Breast epithelium (tissue), 3 donors: ENCODE data around the gene POLR1D.

Source experiments
- POLR2A ChIP-seq: fragments of 450-650 bp; IDR thresholded peaks from one replicate; pipeline ENCODE4 v1.6.1; 2016; ENCODE audit warnings: antibody characterized with exemption, mild to moderate bottlenecking, moderate library complexity
- POLR2AphosphoS5 ChIP-seq, 3 donors: sonication (generic); formaldehyde crosslinking; IDR thresholded peaks; one replicate each; pipeline ENCODE4 v1.6.1; 2017; ENCODE audit warnings: antibody characterized with exemption in 3 of 3
- TF ChIP-seq, protein P1 (sequence below), 3 donors: fragments of 450-650 bp; IDR thresholded peaks; one replicate each; pipeline ENCODE4 v1.5.1; 2016 to 2017; ENCODE audit warnings: antibody characterized with exemption in 3 of 3, mild to moderate bottlenecking in 3 of 3, moderate library complexity in 3 of 3

DNA sequence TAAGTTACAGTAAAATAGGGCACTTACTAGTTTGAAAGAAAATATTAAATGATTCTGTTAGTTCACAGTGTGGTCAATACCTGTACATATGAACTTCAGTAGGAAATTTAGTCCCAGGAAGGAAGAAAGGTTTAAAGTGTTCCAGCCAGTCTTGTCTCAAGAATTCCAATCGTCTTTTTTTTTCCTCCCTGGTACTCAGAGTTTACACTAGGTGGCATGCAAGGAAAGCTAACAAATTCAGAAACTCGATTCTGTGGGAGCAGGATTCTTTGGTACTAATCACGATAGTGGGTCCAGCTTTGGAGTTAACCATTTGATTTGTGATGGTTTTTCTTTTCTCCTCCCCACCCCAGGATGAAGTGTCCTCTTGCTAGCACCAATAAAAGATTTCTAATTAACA is 43.6 kb downstream of the POLR1D start:
- TF ChIP-seq, protein P1, sequence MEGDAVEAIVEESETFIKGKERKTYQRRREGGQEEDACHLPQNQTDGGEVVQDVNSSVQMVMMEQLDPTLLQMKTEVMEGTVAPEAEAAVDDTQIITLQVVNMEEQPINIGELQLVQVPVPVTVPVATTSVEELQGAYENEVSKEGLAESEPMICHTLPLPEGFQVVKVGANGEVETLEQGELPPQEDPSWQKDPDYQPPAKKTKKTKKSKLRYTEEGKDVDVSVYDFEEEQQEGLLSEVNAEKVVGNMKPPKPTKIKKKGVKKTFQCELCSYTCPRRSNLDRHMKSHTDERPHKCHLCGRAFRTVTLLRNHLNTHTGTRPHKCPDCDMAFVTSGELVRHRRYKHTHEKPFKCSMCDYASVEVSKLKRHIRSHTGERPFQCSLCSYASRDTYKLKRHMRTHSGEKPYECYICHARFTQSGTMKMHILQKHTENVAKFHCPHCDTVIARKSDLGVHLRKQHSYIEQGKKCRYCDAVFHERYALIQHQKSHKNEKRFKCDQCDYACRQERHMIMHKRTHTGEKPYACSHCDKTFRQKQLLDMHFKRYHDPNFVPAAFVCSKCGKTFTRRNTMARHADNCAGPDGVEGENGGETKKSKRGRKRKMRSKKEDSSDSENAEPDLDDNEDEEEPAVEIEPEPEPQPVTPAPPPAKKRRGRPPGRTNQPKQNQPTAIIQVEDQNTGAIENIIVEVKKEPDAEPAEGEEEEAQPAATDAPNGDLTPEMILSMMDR (IDR thresholded peaks at IDR 0.05) = peak in 1 of 3 donors; percentile 30
- TF ChIP-seq POLR2A (no peak), POLR2AphosphoS5 (IDR thresholded peaks at IDR 0.05) (no peak)
